ENCODE data around the gene CAMK2D.

Gene CAMK2D

DNA sequence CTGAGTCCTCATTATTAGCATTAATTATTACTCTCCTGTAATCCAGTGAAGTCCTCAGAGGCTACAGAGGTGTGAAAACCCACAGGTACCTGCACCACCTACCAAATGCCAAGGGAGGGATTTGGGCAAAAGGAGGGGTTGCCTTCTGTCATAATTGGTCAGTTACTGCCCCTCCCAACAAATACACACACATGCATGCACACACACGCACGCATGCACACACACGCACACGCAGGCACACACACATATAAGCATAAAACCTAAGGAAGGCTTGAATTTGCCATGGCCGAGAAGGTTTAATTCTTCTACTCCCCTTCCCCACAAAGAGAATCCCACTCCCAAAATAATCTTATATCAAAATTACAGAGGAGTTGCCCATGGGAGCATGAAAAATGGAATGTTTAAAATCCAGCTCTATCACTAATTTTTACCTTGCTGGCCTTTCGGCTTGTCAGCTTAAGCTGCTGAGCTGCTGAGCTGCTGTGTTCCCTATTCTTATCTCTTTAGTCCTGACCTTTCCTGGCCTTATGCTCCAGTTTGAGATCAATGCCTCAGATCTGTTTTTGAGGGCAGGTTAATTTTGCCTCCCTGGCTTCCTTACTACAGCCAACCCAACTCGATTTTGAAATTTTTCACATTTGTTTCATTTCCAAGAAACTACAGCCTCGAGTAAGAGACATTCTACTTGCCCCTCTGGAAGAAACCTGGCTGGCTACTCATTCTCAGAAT is 95.0 kb downstream of the CAMK2D start:
- DNase-seq (ENCODE audit: low read depth, low spot score) = no peak
- no peak overlapping the region for H3K4me3 ChIP-seq (ENCODE audit: low read depth, low read length)
- TF ChIP-seq, protein P1, sequence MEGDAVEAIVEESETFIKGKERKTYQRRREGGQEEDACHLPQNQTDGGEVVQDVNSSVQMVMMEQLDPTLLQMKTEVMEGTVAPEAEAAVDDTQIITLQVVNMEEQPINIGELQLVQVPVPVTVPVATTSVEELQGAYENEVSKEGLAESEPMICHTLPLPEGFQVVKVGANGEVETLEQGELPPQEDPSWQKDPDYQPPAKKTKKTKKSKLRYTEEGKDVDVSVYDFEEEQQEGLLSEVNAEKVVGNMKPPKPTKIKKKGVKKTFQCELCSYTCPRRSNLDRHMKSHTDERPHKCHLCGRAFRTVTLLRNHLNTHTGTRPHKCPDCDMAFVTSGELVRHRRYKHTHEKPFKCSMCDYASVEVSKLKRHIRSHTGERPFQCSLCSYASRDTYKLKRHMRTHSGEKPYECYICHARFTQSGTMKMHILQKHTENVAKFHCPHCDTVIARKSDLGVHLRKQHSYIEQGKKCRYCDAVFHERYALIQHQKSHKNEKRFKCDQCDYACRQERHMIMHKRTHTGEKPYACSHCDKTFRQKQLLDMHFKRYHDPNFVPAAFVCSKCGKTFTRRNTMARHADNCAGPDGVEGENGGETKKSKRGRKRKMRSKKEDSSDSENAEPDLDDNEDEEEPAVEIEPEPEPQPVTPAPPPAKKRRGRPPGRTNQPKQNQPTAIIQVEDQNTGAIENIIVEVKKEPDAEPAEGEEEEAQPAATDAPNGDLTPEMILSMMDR (IDR thresholded peaks at IDR 0.05; ENCODE audit: insufficient read depth, low read length, missing control alignments) = no peak
- ChIA-PET CTCF (interaction anchor here (2.5 to 2.9 kb wide), 2 partner anchors 18 to 119 kb away, joined by 6 to 8 read pairs; no protein-coding TSS in a partner anchor), POLR2A (no interaction called here)

DNA sequence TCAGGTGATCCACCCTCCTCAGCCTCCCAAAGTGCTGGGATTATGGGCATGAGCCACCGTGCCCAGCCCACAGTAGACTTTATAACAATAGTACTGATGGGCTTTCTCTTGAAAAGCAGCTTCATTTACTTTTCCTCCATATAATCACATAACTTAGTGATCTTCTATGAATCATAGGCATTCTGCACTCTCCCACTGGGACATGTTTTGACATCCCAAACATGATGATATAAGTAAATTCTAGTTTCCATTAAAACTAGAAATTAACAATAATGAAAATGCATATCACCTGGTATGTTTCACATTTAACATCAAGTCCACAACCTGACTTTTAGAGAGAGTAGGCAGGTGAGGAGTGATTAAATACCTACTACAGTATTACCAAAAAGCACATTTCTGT is 96.5 kb downstream of the CAMK2D start:
- no peak for DNase-seq (ENCODE audit: low read depth, low spot score)
- no peak overlapping the region for H3K4me3 ChIP-seq (ENCODE audit: low read depth, low read length)
- ChIA-PET CTCF (interaction anchor here (0.6 kb wide), 1 partner anchor 9 kb away, joined by 3 read pairs; no protein-coding TSS in a partner anchor), POLR2A (no interaction called here)
- TF ChIP-seq, protein P1 (IDR thresholded peaks at IDR 0.05; ENCODE audit: insufficient read depth, low read length, missing control alignments) = no peak

DNA sequence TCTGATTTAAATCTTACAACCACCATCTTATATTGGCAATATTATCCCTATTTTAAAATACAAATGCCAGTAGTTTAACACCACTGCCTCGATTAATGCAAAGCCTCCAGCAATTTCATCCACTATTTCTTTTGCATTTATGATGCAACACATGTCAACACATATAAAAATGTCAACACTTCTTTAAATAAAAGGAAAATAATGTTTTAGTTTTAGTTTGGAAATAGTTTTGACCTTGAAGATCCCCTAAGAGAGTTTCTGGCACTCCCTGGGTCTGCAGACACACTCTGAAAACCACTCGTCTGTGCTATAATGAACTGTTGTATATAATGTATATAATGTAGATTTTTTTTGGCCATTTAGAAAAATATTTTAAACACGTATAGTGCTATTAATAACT is 99.0 kb downstream of the CAMK2D start:
- POLR2A ChIA-PET = no interaction called here
- no peak overlapping the region for H3K4me3 ChIP-seq (ENCODE audit: low read depth, low read length)
- no peak for DNase-seq (ENCODE audit: low read depth, low spot score)
- CTCF ChIA-PET = no interaction called here
- TF ChIP-seq, protein P1 (IDR thresholded peaks at IDR 0.05; ENCODE audit: insufficient read depth, low read length, missing control alignments) = no peak

DNA sequence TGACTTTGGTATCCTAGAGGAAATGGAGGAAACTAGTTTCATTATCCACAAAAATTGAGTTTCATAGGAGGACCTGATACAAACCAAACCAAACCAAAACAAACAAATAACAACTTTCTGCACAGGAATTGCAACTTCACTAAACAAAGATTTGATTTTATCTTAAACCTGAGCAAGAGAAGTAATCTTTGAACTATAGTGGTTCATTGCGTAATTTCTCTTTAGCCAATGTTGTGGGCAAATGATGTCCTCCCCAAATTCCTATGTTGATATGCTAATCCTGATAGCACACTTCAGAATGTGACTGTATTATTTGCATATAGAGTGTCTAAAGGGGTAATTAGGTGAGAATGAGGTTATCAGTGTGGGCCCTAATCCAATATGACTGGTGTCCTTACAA is 102.4 kb downstream of the CAMK2D start:
- TF ChIP-seq, protein P1 (IDR thresholded peaks at IDR 0.05; ENCODE audit: insufficient read depth, low read length, missing control alignments) = no peak
- POLR2A ChIA-PET = no interaction called here
- CTCF ChIA-PET = interaction anchor here (1.2 kb wide), 1 partner anchor 9 kb away, joined by 3 read pairs; no protein-coding TSS in a partner anchor
- H3K4me3 ChIP-seq (ENCODE audit: low read depth, low read length) = no peak overlapping the region
- no peak for DNase-seq (ENCODE audit: low read depth, low spot score)

DNA sequence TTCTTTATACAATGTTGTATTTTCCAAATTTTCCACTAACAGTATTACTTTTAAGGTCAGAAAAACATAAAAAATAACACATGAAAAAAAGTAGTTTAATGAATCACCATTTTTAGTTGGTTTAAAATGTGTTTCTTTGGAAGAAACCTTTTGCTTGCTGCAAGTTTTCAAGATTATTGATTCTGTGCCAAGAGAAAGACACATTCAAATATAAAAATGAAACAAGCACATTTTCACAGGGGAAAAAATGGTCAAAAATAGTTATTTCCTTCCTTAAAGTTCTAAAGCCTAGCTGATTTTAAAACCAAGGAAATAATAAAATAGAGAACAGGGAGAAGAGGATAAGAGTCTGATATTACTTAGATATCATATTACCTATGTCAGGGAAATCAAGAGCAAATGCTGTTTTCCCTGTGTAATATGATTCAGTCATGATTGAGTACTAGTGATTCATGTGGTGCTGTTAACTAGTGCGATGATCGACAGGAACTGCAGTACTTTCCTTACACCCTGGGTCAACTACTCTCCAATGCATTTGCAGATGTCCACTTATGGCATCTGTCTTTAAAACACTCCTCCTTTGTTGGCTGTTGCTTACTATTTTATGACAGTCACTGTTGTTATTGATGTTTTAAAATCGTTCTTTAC is 103.8 kb downstream of the CAMK2D start:
- no peak for DNase-seq (ENCODE audit: low read depth, low spot score)
- CTCF ChIA-PET = interaction anchor here (1.5 kb wide), 1 partner anchor 110 kb away, joined by 4 read pairs; no protein-coding TSS in a partner anchor
- TF ChIP-seq, protein P1 (IDR thresholded peaks at IDR 0.05; ENCODE audit: insufficient read depth, low read length, missing control alignments) = no peak
- no peak overlapping the region for H3K4me3 ChIP-seq (ENCODE audit: low read depth, low read length)
- POLR2A ChIA-PET = no interaction called here

DNA sequence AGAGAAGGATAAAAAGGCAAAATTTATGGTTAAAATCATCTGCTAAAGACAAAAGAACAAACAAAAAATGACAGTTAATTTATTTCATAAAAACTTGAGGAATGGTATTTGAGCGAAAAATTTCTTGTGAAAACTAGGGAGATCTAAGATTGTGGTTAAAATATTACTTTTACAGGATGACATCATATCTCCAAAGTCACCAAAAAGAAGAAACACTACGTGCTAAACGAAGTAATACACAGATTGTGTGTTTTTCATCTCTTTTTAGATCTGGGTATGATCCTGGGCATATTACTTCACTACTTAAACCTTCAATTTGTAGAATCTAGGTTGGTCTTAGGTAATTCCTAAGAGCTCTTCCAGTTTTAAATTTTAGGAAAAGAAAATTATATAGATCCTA is 107.7 kb downstream of the CAMK2D start:
- ChIA-PET CTCF (no interaction called here), POLR2A (no interaction called here)
- DNase-seq (ENCODE audit: low read depth, low spot score) = no peak
- TF ChIP-seq, protein P1 (IDR thresholded peaks at IDR 0.05; ENCODE audit: insufficient read depth, low read length, missing control alignments) = no peak
- H3K4me3 ChIP-seq (ENCODE audit: low read depth, low read length) = no peak overlapping the region
